ENCODE data around the gene ZBTB20.

DNA sequence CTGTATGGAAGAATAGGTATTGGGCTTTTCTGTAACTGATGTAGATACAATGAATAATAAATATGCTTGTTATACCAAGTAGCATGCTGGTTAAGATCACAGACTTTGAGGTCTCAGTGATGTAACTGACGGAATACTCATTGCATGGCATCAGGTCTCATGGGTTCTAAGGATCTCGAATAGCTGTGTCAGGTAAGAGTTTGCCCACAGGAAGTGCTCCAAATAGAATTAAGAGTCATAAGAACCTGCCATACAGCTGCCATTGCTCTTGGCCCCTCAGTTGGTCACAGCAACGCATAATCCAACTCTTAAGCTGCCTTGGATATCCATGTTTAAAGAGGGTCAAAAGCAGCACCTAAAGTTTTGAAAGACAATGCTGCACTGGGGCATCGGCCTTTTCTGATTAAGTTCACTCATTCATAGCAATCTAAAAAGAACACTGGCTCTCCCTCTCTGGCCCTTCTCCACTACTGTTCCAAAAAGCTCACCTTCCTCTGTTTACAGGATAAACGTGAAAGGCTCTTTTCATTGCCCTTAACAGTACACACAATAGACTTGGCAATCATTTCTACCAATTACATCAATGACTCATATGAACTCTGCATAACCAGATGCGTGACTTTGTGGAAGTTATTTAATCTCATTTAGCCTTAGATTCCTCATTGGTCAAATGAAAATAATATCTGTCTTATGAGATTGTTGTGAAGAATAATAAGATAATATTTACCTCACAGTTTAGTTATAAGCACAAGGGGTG is 74.6 kb downstream of the ZBTB20 start:
- TF ChIP-seq, protein P1, sequence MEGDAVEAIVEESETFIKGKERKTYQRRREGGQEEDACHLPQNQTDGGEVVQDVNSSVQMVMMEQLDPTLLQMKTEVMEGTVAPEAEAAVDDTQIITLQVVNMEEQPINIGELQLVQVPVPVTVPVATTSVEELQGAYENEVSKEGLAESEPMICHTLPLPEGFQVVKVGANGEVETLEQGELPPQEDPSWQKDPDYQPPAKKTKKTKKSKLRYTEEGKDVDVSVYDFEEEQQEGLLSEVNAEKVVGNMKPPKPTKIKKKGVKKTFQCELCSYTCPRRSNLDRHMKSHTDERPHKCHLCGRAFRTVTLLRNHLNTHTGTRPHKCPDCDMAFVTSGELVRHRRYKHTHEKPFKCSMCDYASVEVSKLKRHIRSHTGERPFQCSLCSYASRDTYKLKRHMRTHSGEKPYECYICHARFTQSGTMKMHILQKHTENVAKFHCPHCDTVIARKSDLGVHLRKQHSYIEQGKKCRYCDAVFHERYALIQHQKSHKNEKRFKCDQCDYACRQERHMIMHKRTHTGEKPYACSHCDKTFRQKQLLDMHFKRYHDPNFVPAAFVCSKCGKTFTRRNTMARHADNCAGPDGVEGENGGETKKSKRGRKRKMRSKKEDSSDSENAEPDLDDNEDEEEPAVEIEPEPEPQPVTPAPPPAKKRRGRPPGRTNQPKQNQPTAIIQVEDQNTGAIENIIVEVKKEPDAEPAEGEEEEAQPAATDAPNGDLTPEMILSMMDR (IDR thresholded peaks at IDR 0.05), result no peak
- TF ChIP-seq EP300 (IDR thresholded peaks at IDR 0.05; ENCODE audit: borderline replicate concordance in 1 of 2, low read depth in 1 of 2, low read length in 1 of 2), result no peak
- no peak for TF ChIP-seq RCOR1 (IDR thresholded peaks at IDR 0.05; ENCODE audit: low read length)
- no peak for TF ChIP-seq CHD2 (IDR thresholded peaks at IDR 0.05; ENCODE audit: low read length, partially characterized antibody)
- TF ChIP-seq FOXJ3 (CRISPR knock-in tag; IDR thresholded peaks at IDR 0.05), result no peak
- no peak for TF ChIP-seq TAF1 (IDR thresholded peaks at IDR 0.05; ENCODE audit: borderline replicate concordance, low read depth, low read length)
- TF ChIP-seq ELF1 (IDR thresholded peaks at IDR 0.05), result no peak
- TF ChIP-seq EZH2phosphoT487 (IDR thresholded peaks at IDR 0.05; ENCODE audit: borderline replicate concordance, low read depth), result no peak
- TF ChIP-seq SMC3 (IDR thresholded peaks at IDR 0.05; ENCODE audit: low read depth, low read length), result no peak
- TF ChIP-seq, protein P2, sequence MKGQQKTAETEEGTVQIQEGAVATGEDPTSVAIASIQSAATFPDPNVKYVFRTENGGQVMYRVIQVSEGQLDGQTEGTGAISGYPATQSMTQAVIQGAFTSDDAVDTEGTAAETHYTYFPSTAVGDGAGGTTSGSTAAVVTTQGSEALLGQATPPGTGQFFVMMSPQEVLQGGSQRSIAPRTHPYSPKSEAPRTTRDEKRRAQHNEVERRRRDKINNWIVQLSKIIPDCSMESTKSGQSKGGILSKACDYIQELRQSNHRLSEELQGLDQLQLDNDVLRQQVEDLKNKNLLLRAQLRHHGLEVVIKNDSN (IDR thresholded peaks at IDR 0.05; ENCODE audit: borderline replicate concordance, low read depth), result no peak
- TF ChIP-seq NFIC (IDR thresholded peaks at IDR 0.05; ENCODE audit: borderline replicate concordance), result peak; percentile 34; the same call in 1 of the 2 replicates
- TF ChIP-seq, protein P3, sequence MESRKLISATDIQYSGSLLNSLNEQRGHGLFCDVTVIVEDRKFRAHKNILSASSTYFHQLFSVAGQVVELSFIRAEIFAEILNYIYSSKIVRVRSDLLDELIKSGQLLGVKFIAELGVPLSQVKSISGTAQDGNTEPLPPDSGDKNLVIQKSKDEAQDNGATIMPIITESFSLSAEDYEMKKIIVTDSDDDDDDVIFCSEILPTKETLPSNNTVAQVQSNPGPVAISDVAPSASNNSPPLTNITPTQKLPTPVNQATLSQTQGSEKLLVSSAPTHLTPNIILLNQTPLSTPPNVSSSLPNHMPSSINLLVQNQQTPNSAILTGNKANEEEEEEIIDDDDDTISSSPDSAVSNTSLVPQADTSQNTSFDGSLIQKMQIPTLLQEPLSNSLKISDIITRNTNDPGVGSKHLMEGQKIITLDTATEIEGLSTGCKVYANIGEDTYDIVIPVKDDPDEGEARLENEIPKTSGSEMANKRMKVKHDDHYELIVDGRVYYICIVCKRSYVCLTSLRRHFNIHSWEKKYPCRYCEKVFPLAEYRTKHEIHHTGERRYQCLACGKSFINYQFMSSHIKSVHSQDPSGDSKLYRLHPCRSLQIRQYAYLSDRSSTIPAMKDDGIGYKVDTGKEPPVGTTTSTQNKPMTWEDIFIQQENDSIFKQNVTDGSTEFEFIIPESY (IDR thresholded peaks at IDR 0.05; ENCODE audit: borderline replicate concordance, low read depth), result no peak
- TF ChIP-seq, protein P4, sequence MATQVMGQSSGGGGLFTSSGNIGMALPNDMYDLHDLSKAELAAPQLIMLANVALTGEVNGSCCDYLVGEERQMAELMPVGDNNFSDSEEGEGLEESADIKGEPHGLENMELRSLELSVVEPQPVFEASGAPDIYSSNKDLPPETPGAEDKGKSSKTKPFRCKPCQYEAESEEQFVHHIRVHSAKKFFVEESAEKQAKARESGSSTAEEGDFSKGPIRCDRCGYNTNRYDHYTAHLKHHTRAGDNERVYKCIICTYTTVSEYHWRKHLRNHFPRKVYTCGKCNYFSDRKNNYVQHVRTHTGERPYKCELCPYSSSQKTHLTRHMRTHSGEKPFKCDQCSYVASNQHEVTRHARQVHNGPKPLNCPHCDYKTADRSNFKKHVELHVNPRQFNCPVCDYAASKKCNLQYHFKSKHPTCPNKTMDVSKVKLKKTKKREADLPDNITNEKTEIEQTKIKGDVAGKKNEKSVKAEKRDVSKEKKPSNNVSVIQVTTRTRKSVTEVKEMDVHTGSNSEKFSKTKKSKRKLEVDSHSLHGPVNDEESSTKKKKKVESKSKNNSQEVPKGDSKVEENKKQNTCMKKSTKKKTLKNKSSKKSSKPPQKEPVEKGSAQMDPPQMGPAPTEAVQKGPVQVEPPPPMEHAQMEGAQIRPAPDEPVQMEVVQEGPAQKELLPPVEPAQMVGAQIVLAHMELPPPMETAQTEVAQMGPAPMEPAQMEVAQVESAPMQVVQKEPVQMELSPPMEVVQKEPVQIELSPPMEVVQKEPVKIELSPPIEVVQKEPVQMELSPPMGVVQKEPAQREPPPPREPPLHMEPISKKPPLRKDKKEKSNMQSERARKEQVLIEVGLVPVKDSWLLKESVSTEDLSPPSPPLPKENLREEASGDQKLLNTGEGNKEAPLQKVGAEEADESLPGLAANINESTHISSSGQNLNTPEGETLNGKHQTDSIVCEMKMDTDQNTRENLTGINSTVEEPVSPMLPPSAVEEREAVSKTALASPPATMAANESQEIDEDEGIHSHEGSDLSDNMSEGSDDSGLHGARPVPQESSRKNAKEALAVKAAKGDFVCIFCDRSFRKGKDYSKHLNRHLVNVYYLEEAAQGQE (IDR thresholded peaks at IDR 0.05; ENCODE audit: low read depth, low read length), result no peak
- TF ChIP-seq YY1 (IDR thresholded peaks at IDR 0.05; ENCODE audit: low read depth), result no peak

Data from SK-N-SH (cell line).